Uterus (tissue), 4 donors: ENCODE results near the gene TUBGCP5. TPM values are rescaled to one million over a fixed set of nuclear protein-coding genes. Genes with fewer than 3 reads are reported as not detected.

Source experiments
- DNase-seq, 2 donors: peaks; one replicate each; pipeline ENCODE4 v3.0.0-alpha.2; 2019 to 2020
- H3K27ac ChIP-seq, 2 donors: fragments of 200-600 bp; sonication (generic); 1 replicate in 1 of 2; 2 replicates in 1 of 2; pipeline ENCODE4 v1.5.1; 2016 to 2018
- H3K27me3 ChIP-seq, 2 donors: fragments of 200-600 bp; sonication (generic); one replicate each; pipeline ENCODE4 v1.5.1; 2018 to 2019; ENCODE audit warnings: control low read depth in 1 of 2
- H3K36me3 ChIP-seq, 2 donors: fragments of 200-600 bp; sonication (generic); one replicate each; pipeline ENCODE4 v1.5.1; 2019; ENCODE audit warnings: control low read depth in 1 of 2
- H3K4me1 ChIP-seq, 2 donors: fragments of 200-600 bp; sonication (generic); one replicate each; pipeline ENCODE4 v1.5.1; 2018 to 2019; ENCODE audit warnings: control low read depth in 1 of 2
- H3K4me3 ChIP-seq, 2 donors: fragments of 200-600 bp; sonication (generic); 1 replicate in 1 of 2; 2 replicates in 1 of 2; pipeline ENCODE4 v1.5.1; 2018 to 2019; ENCODE audit warnings: mild to moderate bottlenecking in 1 of 2
- H3K9me3 ChIP-seq, 2 donors: fragments of 200-600 bp; sonication (generic); one replicate each; pipeline ENCODE4 v1.5.1; 2019; ENCODE audit warnings: control low read depth in 1 of 2
- CTCF ChIP-seq, 4 experiments: fragments of 200-600 bp in 2 of 4; fragments of 450-650 bp in 2 of 4; sonication (generic) in 2 of 4; IDR thresholded peaks; one replicate each; pipeline ENCODE4 v1.5.1; 2016 to 2019; ENCODE audit warnings: antibody characterized with exemption in 4 of 4, mild to moderate bottlenecking in 2 of 4, moderate library complexity in 1 of 4
- POLR2A ChIP-seq, 2 donors: fragments of 450-650 bp; IDR thresholded peaks; one replicate each; pipeline ENCODE4 v1.6.1; 2016; ENCODE audit warnings: antibody characterized with exemption in 2 of 2, mild to moderate bottlenecking in 1 of 2, moderate library complexity in 1 of 2
- intact Hi-C: fragments of 100-400 bp; cut with DNase I; formaldehyde crosslinking; loops from one replicate; pipeline ENCODE4 v1.15.1; 2023; ENCODE audit warnings: low total_unique reads
- total RNA-seq, 4 donors: library from RNA; depleted of rRNA in 3 of 4; stranded (reverse); fragments of >200 nt in 3 of 4; gene quantifications; one replicate each; pipeline versions ENCODE4 v1.1.0 to v1.2.4, GENCODE V29; 2014 to 2023
- donor health status: DM: yes; HTN: yes; CAD: no.

Gene TUBGCP5
- total RNA-seq, 4 donors from 2014 or later = 12.3 to 41.1 (median 19.5) TPM

- Histone ChIP-seq H3K4me1 (no peaks in the 10 kb centered on the region), H3K27ac (peak overlapping the region; percentile 78 to 87), H3K9me3 (no peaks in the 10 kb centered on the region), H3K27me3 (no peaks in the 10 kb centered on the region), H3K36me3 (no peaks in the 10 kb centered on the region), H3K4me3 (peak overlapping the region; percentile 79 to 98)
- intact Hi-C loops = no loop called here
- TF ChIP-seq CTCF (IDR thresholded peaks at IDR 0.05) (no peak), POLR2A (IDR thresholded peaks at IDR 0.05) (no peak)
- DNase-seq = no peak
Measured at GRCh38 chr15:22981051-22981840, 58.1 kb downstream of the TUBGCP5 start.

- no peaks in the 10 kb centered on the region for H3K4me1 ChIP-seq
- no peaks in the 10 kb centered on the region for H3K9me3 ChIP-seq
- peak; percentile 85 to 88 for DNase-seq
- no peaks in the 10 kb centered on the region for H3K36me3 ChIP-seq
- intact Hi-C loops = no loop called here
- TF ChIP-seq CTCF (IDR thresholded peaks at IDR 0.05) = peak in 1 of 4 experiments; percentile 12
- TF ChIP-seq POLR2A (IDR thresholded peaks at IDR 0.05) = peak; percentile 33 to 60
- peak within 1 kb of the TSS; percentile 79 to 98 for H3K4me3 ChIP-seq
- H3K27ac ChIP-seq = peak within 1 kb of the TSS; percentile 78 to 87
- no peaks in the 10 kb centered on the region for H3K27me3 ChIP-seq
Measured at GRCh38 chr15:22980189-22981050, 58.9 kb downstream of the TUBGCP5 start, which contains the start of gene CYFIP1. CYFIP1 (minus strand) TSS chr15:22980368; CDS start chr15:22947285, 33,083 bp downstream.

GRCh38 chr15:22979238-22980188 is 59.9 kb downstream of the TUBGCP5 start:
- TF ChIP-seq POLR2A (IDR thresholded peaks at IDR 0.05) = no peak
- TF ChIP-seq CTCF (IDR thresholded peaks at IDR 0.05) = no peak
- intact Hi-C loops = no loop called here
- peak; percentile 28 to 46 for DNase-seq
- H3K27me3 ChIP-seq = no peaks in the 10 kb centered on the region
- no peaks in the 10 kb centered on the region for H3K36me3 ChIP-seq
- H3K4me3 ChIP-seq = peak overlapping the region; percentile 79 to 98
- H3K9me3 ChIP-seq = no peaks in the 10 kb centered on the region
- peak overlapping the region; percentile 78 to 87 for H3K27ac ChIP-seq
- H3K4me1 ChIP-seq = no peaks in the 10 kb centered on the region

- Histone ChIP-seq H3K9me3 (no peaks in the 10 kb centered on the region), H3K4me3 (peak overlapping the region; percentile 79 to 98), H3K4me1 (no peaks in the 10 kb centered on the region), H3K27me3 (no peaks in the 10 kb centered on the region), H3K27ac (peak overlapping the region in 1 of 2 donors; percentile 78), H3K36me3 (no peaks in the 10 kb centered on the region)
- TF ChIP-seq CTCF (IDR thresholded peaks at IDR 0.05) (no peak), POLR2A (IDR thresholded peaks at IDR 0.05) (no peak)
- DNase-seq = no peak
- intact Hi-C loops = no loop called here
Measured at GRCh38 chr15:22978691-22979237, 60.6 kb downstream of the TUBGCP5 start.
